ENCODE measurements around the gene WDR35.

WDR35 gene

GRCh38 chr2:19989667-19990415, at the start of gene WDR35:
WDR35 (minus strand) TSS chr2:19990105; CDS start chr2:19990015, 90 bp downstream.
- DNase-seq, result peak; percentile 93

- DNase-seq, result no peak
These were observed 47.8 kb upstream of the WDR35 start for GRCh38 chr2:20037660-20038059.

GRCh38 chr2:20035955-20036666, 46.2 kb upstream of the WDR35 start:
- DNase-seq, result no peak

GRCh38 chr2:20034821-20035220, 44.9 kb upstream of the WDR35 start:
- no peak for DNase-seq

GRCh38 chr2:20034218-20034617, 44.3 kb upstream of the WDR35 start:
- no peak for DNase-seq

- DNase-seq, result no peak
These were observed 43.4 kb upstream of the WDR35 start for GRCh38 chr2:20033322-20033721.

- DNase-seq, result no peak
These were observed 40.3 kb upstream of the WDR35 start for GRCh38 chr2:20030224-20030623.

GRCh38 chr2:20027705-20028434, 38.0 kb upstream of the WDR35 start:
- DNase-seq, result no peak

- DNase-seq, result no peak
These were observed 37.4 kb upstream of the WDR35 start for GRCh38 chr2:20027260-20027677.

- DNase-seq, result no peak
These were observed 35.3 kb upstream of the WDR35 start for GRCh38 chr2:20025065-20025786.

GRCh38 chr2:20023688-20024087, 33.8 kb upstream of the WDR35 start:
- no peak for DNase-seq

- no peak for DNase-seq
These were observed 31.6 kb upstream of the WDR35 start for GRCh38 chr2:20021405-20022009.

- DNase-seq, result no peak
These were observed 29.8 kb upstream of the WDR35 start for GRCh38 chr2:20019747-20020146.

GRCh38 chr2:20018601-20019152, 28.8 kb upstream of the WDR35 start:
- no peak for DNase-seq

GRCh38 chr2:20016346-20016745, 26.4 kb upstream of the WDR35 start:
- no peak for DNase-seq

- peak; percentile 52 for DNase-seq
These were observed 25.7 kb upstream of the WDR35 start for GRCh38 chr2:20015482-20016083.

- DNase-seq, result no peak
These were observed 23.4 kb upstream of the WDR35 start for GRCh38 chr2:20013126-20013849.

- DNase-seq, result peak; percentile 43
These were observed 22.6 kb upstream of the WDR35 start, which contains the start of gene MATN3 for GRCh38 chr2:20012282-20013125. MATN3 (minus strand) TSS chr2:20012668; CDS start chr2:20012631, 37 bp downstream.

- DNase-seq, result no peak
These were observed 22.1 kb upstream of the WDR35 start for GRCh38 chr2:20012032-20012281.

All from NCI-H146 (cell line).